Gastrocnemius medialis (tissue), 4 donors: ENCODE data around the gene PNLIPRP2. TPM values are rescaled to one million over a fixed set of nuclear protein-coding genes. Genes with fewer than 3 reads are reported as not detected.

Experiments used
- ATAC-seq, 2 donors: fragments of 150-250 bp; one replicate each; pipeline ENCODE4 v1.9.1; 2016
- DNase-seq, 2 donors: peaks; one replicate each; pipeline ENCODE4 v3.0.0-alpha.2; 2019
- H3K27ac ChIP-seq, 4 donors: fragments of 200-600 bp; sonication (generic); 1 replicate in 1 of 4; 2 replicates in 3 of 4; pipeline ENCODE4 v1.5.1; 2016 to 2018; ENCODE audit warnings: mild to moderate bottlenecking in 2 of 4, moderate library complexity in 1 of 4
- H3K27me3 ChIP-seq, 3 donors: fragments of 200-600 bp; sonication (generic) in 2 of 3; 1 replicate in 1 of 3; 2 replicates in 2 of 3; pipeline versions ENCODE4 v1.5.1 to v1.6.0; 2016 to 2019; ENCODE audit warnings: mild to moderate bottlenecking in 1 of 3, moderate library complexity in 1 of 3
- H3K36me3 ChIP-seq, 2 donors: fragments of 200-600 bp; sonication (generic) in 1 of 2; one replicate each; pipeline ENCODE4 v1.5.1; 2017 to 2018
- H3K4me1 ChIP-seq, 2 donors: fragments of 200-600 bp; sonication (generic) in 1 of 2; one replicate each; pipeline ENCODE4 v1.5.1; 2016 to 2017; ENCODE audit warnings: mild to moderate bottlenecking in 2 of 2
- H3K4me3 ChIP-seq, 4 donors: fragments of 200-600 bp; sonication (generic) in 3 of 4; 1 replicate in 1 of 4; 2 replicates in 3 of 4; pipeline ENCODE4 v1.5.1; 2016 to 2019; ENCODE audit warnings: mild to moderate bottlenecking in 2 of 4
- H3K9me3 ChIP-seq, 3 donors: fragments of 200-600 bp; sonication (generic) in 2 of 3; 1 replicate in 1 of 3; 2 replicates in 2 of 3; pipeline ENCODE4 v1.5.1; 2016 to 2019
- POLR2A ChIP-seq, 2 donors: fragments of 450-650 bp; IDR thresholded peaks; one replicate each; pipeline ENCODE4 v1.6.1; 2017; ENCODE audit warnings: antibody characterized with exemption in 2 of 2, mild to moderate bottlenecking in 2 of 2, moderate library complexity in 2 of 2
- in situ Hi-C, 4 donors: fragments of 200-750 bp; cut with MboI; loops; one replicate each; pipeline versions ENCODE4 v1.15.0 to v1.8.0; 2017; ENCODE audit warnings: low sequenced_read_pairs in 4 of 4
- intact Hi-C: fragments of 100-400 bp; cut with DNase I; formaldehyde crosslinking; loops from one replicate; pipeline ENCODE4 v1.15.1; 2023; ENCODE audit warnings: low total_unique reads
- total RNA-seq, 4 donors: library from RNA; depleted of rRNA; stranded (reverse); fragments of >200 nt; gene quantifications; one replicate each; pipeline versions ENCODE4 v1.1.0 to v1.2.3, GENCODE V29; 2016
- TF ChIP-seq, protein P1 (sequence below), 5 experiments: fragments of 450-650 bp in 3 of 5; fragments of 200-600 bp in 2 of 5; sonication (generic) in 2 of 5; IDR thresholded peaks in 4 of 5; conservative IDR thresholded peaks in 1 of 5; 1 replicate in 4 of 5; 2 replicates in 1 of 5; pipeline ENCODE4 v1.5.1; 2016 to 2019; ENCODE audit warnings: antibody characterized with exemption in 5 of 5, mild to moderate bottlenecking in 3 of 5, moderate library complexity in 3 of 5

Gene PNLIPRP2
- total RNA-seq, 4 donors from 2014 or later, result not detected

DNA sequence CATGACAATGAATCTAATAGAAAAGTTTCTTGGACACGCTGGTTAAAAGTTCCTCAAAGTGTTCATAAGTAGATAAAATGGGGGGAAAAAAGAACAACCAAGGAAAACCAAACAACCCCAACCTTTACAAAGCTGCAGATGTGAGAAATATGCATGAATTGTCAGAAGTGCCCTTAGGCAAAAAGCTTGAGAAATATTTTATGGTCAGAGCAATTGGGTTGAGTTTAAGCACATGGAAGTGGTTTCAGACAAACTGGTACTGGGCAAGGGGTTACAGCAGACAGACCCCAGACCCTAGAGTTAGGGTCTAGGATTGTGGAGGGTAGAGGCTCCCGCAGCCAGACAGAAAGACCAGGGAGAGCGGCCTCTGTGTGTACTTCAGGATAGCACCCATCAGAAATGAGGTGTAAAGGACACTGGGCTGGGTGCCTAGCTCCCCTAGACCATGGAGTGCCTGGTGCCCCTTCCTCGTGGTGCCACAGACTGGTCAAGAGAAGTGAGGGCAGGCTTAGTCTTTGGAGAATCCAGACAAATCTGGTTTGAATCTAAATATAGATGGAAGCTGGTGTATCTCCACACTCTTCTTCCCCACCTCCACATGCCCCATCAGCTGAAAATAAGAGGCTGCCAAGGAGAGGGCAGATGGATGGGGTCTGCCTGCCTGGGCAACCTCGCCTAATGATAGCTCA is 37.3 kb downstream of the PNLIPRP2 start:
- Histone ChIP-seq H3K4me3 (no peak overlapping the region), H3K36me3 (no peaks in the 10 kb centered on the region), H3K27me3 (peaks cover 0 to 6% (median 4%) of the 10 kb centered on the region in 3 donors), H3K9me3 (no peaks in the 10 kb centered on the region), H3K4me1 (no peaks in the 10 kb centered on the region), H3K27ac (no peak overlapping the region)
- intact Hi-C loops, result no loop called here
- ATAC-seq (no peak), DNase-seq (no peak)
- in situ Hi-C loops, result no loop called here
- no peak for TF ChIP-seq POLR2A (IDR thresholded peaks at IDR 0.05)
- TF ChIP-seq, protein P1, sequence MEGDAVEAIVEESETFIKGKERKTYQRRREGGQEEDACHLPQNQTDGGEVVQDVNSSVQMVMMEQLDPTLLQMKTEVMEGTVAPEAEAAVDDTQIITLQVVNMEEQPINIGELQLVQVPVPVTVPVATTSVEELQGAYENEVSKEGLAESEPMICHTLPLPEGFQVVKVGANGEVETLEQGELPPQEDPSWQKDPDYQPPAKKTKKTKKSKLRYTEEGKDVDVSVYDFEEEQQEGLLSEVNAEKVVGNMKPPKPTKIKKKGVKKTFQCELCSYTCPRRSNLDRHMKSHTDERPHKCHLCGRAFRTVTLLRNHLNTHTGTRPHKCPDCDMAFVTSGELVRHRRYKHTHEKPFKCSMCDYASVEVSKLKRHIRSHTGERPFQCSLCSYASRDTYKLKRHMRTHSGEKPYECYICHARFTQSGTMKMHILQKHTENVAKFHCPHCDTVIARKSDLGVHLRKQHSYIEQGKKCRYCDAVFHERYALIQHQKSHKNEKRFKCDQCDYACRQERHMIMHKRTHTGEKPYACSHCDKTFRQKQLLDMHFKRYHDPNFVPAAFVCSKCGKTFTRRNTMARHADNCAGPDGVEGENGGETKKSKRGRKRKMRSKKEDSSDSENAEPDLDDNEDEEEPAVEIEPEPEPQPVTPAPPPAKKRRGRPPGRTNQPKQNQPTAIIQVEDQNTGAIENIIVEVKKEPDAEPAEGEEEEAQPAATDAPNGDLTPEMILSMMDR (IDR thresholded peaks at IDR 0.05 in 4 of 5, conservative IDR thresholded peaks at IDR 0.05 in 1 of 5), result no peak

- DNase-seq (no peak), ATAC-seq (no peak)
- TF ChIP-seq POLR2A (IDR thresholded peaks at IDR 0.05), result no peak
- TF ChIP-seq, protein P1 (IDR thresholded peaks at IDR 0.05 in 4 of 5, conservative IDR thresholded peaks at IDR 0.05 in 1 of 5), result no peak
- Histone ChIP-seq H3K36me3 (no peaks in the 10 kb centered on the region), H3K27me3 (peaks cover 0 to 4% (median 4%) of the 10 kb centered on the region in 3 donors), H3K4me3 (no peak overlapping the region), H3K9me3 (no peaks in the 10 kb centered on the region), H3K27ac (no peak overlapping the region), H3K4me1 (no peaks in the 10 kb centered on the region)
- in situ Hi-C loops (no loop called here), intact Hi-C loops (no loop called here)
These were observed 38.4 kb downstream of the PNLIPRP2 start for GRCh38 chr10:116659049-116659670.

DNA sequence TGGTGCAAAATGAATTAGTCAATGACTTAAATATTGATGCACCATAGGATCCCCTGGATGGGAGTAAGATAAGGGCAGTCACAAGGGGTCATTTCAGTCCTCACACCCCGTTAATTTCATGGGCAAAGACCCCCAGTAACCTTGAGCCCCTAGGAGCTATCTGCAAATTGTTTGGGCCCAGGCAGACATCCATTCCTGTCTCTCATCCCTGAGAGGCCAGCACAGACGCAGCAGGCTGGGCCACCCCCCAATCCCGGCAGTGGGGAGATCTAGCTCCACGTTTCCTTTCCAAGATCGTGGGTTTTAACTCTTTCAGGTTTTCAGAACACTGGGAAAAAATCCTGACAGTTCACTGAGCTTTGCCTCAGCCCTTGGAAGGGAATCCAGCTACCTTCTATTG is 40.1 kb downstream of the PNLIPRP2 start:
- Histone ChIP-seq H3K4me1 (peaks cover 0 to 4% of the 10 kb centered on the region in 2 donors), H3K27me3 (peaks cover 0 to 4% (median 0%) of the 10 kb centered on the region in 3 donors), H3K4me3 (no peak overlapping the region), H3K36me3 (no peaks in the 10 kb centered on the region), H3K9me3 (no peaks in the 10 kb centered on the region), H3K27ac (no peak overlapping the region)
- TF ChIP-seq, protein P1 (IDR thresholded peaks at IDR 0.05 in 4 of 5, conservative IDR thresholded peaks at IDR 0.05 in 1 of 5), result no peak
- TF ChIP-seq POLR2A (IDR thresholded peaks at IDR 0.05), result no peak
- ATAC-seq (no peak), DNase-seq (no peak)
- intact Hi-C loops (no loop called here), in situ Hi-C loops (no loop called here)

- in situ Hi-C loops (no loop called here), intact Hi-C loops (no loop called here)
- TF ChIP-seq, protein P1 (IDR thresholded peaks at IDR 0.05 in 4 of 5, conservative IDR thresholded peaks at IDR 0.05 in 1 of 5), result no peak
- TF ChIP-seq POLR2A (IDR thresholded peaks at IDR 0.05), result no peak
- no peak for ATAC-seq
- Histone ChIP-seq H3K9me3 (no peaks in the 10 kb centered on the region), H3K27me3 (peaks cover 0 to 4% (median 0%) of the 10 kb centered on the region in 3 donors), H3K36me3 (no peaks in the 10 kb centered on the region), H3K27ac (no peak overlapping the region), H3K4me3 (no peak overlapping the region), H3K4me1 (peaks cover 0 to 4% of the 10 kb centered on the region in 2 donors)
- no peak for DNase-seq
These were observed 42.6 kb downstream of the PNLIPRP2 start for GRCh38 chr10:116663342-116663741.
